Measurements from ENCODE around the gene CCDC184.
"Not testable (repeated sequence)": the region's sequence is repeated elsewhere in the genome, so short reads cannot be mapped to it uniquely, and the experiment has no call there.

The CCDC184 gene

GRCh38 chr12:48183091-48183875, at the start of gene CCDC184:
CCDC184 (plus strand) TSS chr12:48183644; CDS start chr12:48184123, 479 bp downstream.
- H3K27ac ChIP-seq, result no peak within 1 kb of the TSS
- POLR2A ChIA-PET (ENCODE audit: low non-redundant PET), result no interaction called here
- DNase-seq (ENCODE audit: low spot score), result peak; percentile 34
- CTCF ChIA-PET, result interaction anchor here (0.5 to 1.2 kb wide), 6 partner anchors 14 to 495 kb away, joined by 3 to 5 read pairs (median 4); partner anchors contain the start of gene ASB8
- peak; percentile 4; the same call in 1 of the 2 replicates for TF ChIP-seq CTCF (conservative IDR thresholded peaks at IDR 0.05; ENCODE audit: low read depth)

GRCh38 chr12:48135027-48135426, 48.4 kb upstream of the CCDC184 start:
- DNase-seq (ENCODE audit: low spot score), result no peak
- ChIA-PET CTCF (no interaction called here), POLR2A (ENCODE audit: low non-redundant PET) (no interaction called here)
- no peak for TF ChIP-seq CTCF (conservative IDR thresholded peaks at IDR 0.05; ENCODE audit: low read depth)
- H3K27ac ChIP-seq, result no peak overlapping the region

- ChIA-PET POLR2A (ENCODE audit: low non-redundant PET) (no interaction called here), CTCF (no interaction called here)
- no peak for TF ChIP-seq CTCF (conservative IDR thresholded peaks at IDR 0.05; ENCODE audit: low read depth)
- no peak for DNase-seq (ENCODE audit: low spot score)
- no peak overlapping the region for H3K27ac ChIP-seq
Observed at GRCh38 chr12:48142818-48143674, 40.4 kb upstream of the CCDC184 start.

- CTCF ChIA-PET, result no interaction called here
- POLR2A ChIA-PET (ENCODE audit: low non-redundant PET), result no interaction called here
- H3K27ac ChIP-seq, result no peak overlapping the region
Observed at GRCh38 chr12:48143898-48144297, 39.5 kb upstream of the CCDC184 start.

GRCh38 chr12:48145981-48146380, 37.5 kb upstream of the CCDC184 start:
- POLR2A ChIA-PET (ENCODE audit: low non-redundant PET), result no interaction called here
- DNase-seq (ENCODE audit: low spot score), result no peak
- CTCF ChIA-PET, result no interaction called here
- H3K27ac ChIP-seq, result no peak overlapping the region
- TF ChIP-seq CTCF (conservative IDR thresholded peaks at IDR 0.05; ENCODE audit: low read depth), result no peak

More at GRCh38 chr12:48143898-48144297, 39.5 kb upstream of the CCDC184 start:
- DNase-seq (ENCODE audit: low spot score), result no peak
- TF ChIP-seq CTCF (conservative IDR thresholded peaks at IDR 0.05; ENCODE audit: low read depth), result no peak

- POLR2A ChIA-PET (ENCODE audit: low non-redundant PET), result no interaction called here
- no peak for TF ChIP-seq CTCF (conservative IDR thresholded peaks at IDR 0.05; ENCODE audit: low read depth)
- no peak overlapping the region for H3K27ac ChIP-seq
- CTCF ChIA-PET, result no interaction called here
- no peak for DNase-seq (ENCODE audit: low spot score)
Observed at GRCh38 chr12:48151103-48151771, 32.2 kb upstream of the CCDC184 start.

- DNase-seq (ENCODE audit: low spot score); CTCF ChIA-PET; POLR2A ChIA-PET (ENCODE audit: low non-redundant PET); H3K27ac ChIP-seq: not testable (repeated sequence)
Observed at GRCh38 chr12:48155786-48156185, 27.7 kb upstream of the CCDC184 start.

Measured in RWPE1 (cell line).